Measurements from ENCODE around the gene TMC8. TPM values are rescaled to one million over a fixed set of nuclear protein-coding genes. Genes with fewer than 3 reads are reported as not detected.

TMC8 gene
- total and polyA plus RNA-seq, 2 donors (not counting 3 experiments of a cell fraction or from before 2014, with no cell fraction given): 0.07 to 1.3 TPM

DNA sequence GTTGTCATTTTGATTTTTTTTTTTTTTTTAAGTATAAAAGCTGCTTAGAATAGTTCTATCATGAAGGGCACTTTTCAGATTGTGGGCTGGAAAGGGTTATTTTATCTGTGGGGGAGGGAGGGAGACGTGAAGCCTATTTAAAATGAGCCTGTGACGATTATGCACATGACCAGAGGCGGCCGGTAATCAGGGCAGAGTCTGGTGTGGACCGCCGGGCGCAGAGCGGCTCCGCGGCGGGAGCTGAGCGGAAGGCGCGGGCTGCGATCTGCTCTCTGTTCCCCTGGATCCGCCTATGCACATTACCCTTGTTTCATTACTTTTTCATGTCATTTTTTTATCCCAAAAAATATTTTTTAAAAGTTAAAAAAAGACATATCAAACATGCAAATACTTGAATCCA lies 25.5 kb upstream of the TMC8 start:
- POLR2A ChIA-PET: interaction anchor here (0.6 to 0.7 kb wide), 2 partner anchors 9 to 36 kb away, joined by 3 to 4 read pairs; no protein-coding TSS in a partner anchor
- Histone ChIP-seq H3K4me2 (ENCODE audit: insufficient read depth, low read length) (no peak overlapping the region), H3K9ac (replicated peaks; ENCODE audit: extremely low read depth, insufficient read depth, low read length) (no peak overlapping the region), H3K9me1 (replicated peaks; ENCODE audit: control insufficient read depth, extremely low read depth, insufficient read depth, low read length) (no peaks in the 10 kb centered on the region), H3K4me3 (replicated peaks in 1 of 3; ENCODE audit: insufficient read depth in 1 of 3, low read depth in 1 of 3, low read length in 3 of 3) (no peak overlapping the region), H2AFZ (ENCODE audit: low read depth, low read length) (no peak overlapping the region), H3K79me2 (ENCODE audit: control insufficient read depth, insufficient read depth, low read length) (no peaks in the 10 kb centered on the region), H3K27ac (ENCODE audit: insufficient read depth, low read depth, low read length) (no peak overlapping the region), H4K20me1 (replicated peaks; ENCODE audit: control insufficient read depth, extremely low read depth, insufficient read depth, low read length) (no peaks in the 10 kb centered on the region), H3K9me3 (replicated peaks; ENCODE audit: control insufficient read depth, insufficient read depth, low read length) (no peaks in the 10 kb centered on the region), H3K36me3 (ENCODE audit: control insufficient read depth in 2 of 2, extremely low read depth in 1 of 2, insufficient read depth in 2 of 2, low read length in 2 of 2) (peaks cover 0 to 11% of the 10 kb centered on the region in 2 experiments), H3K4me1 (ENCODE audit: control insufficient read depth, extremely low read depth, insufficient read depth, low read length) (no peaks in the 10 kb centered on the region), H3K27me3 (ENCODE audit: control insufficient read depth in 2 of 2, insufficient read depth in 2 of 2, low read length in 2 of 2) (no peaks in the 10 kb centered on the region)
- CTCF ChIA-PET: interaction anchor here (1.0 kb wide), 2 partner anchors 20 kb away, joined by 3 to 5 read pairs; no protein-coding TSS in a partner anchor
- FAIRE-seq: no peak
- BruUV-seq (replicated peaks): no TSS peak
- no peak for TF ChIP-seq POLR2AphosphoS5 (IDR thresholded peaks at IDR 0.05; ENCODE audit: insufficient read depth, low read depth, low read length)
- TF ChIP-seq, protein P1, sequence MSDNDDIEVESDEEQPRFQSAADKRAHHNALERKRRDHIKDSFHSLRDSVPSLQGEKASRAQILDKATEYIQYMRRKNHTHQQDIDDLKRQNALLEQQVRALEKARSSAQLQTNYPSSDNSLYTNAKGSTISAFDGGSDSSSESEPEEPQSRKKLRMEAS (IDR thresholded peaks at IDR 0.05; ENCODE audit: insufficient read depth, insufficient read length): no peak
- TF ChIP-seq MYC (IDR thresholded peaks at IDR 0.05; ENCODE audit: low read depth, low read length): no peak
- TF ChIP-seq, protein P2, sequence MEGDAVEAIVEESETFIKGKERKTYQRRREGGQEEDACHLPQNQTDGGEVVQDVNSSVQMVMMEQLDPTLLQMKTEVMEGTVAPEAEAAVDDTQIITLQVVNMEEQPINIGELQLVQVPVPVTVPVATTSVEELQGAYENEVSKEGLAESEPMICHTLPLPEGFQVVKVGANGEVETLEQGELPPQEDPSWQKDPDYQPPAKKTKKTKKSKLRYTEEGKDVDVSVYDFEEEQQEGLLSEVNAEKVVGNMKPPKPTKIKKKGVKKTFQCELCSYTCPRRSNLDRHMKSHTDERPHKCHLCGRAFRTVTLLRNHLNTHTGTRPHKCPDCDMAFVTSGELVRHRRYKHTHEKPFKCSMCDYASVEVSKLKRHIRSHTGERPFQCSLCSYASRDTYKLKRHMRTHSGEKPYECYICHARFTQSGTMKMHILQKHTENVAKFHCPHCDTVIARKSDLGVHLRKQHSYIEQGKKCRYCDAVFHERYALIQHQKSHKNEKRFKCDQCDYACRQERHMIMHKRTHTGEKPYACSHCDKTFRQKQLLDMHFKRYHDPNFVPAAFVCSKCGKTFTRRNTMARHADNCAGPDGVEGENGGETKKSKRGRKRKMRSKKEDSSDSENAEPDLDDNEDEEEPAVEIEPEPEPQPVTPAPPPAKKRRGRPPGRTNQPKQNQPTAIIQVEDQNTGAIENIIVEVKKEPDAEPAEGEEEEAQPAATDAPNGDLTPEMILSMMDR (IDR thresholded peaks at IDR 0.05; ENCODE audit: extremely low read depth in 1 of 2, insufficient read depth in 1 of 2, low read depth in 1 of 2, low read length in 2 of 2): no peak
- no peak for TF ChIP-seq GATA2 (IDR thresholded peaks at IDR 0.05; ENCODE audit: insufficient read depth, insufficient read length, low read depth, low read length)
- no peak for TF ChIP-seq JUN (IDR thresholded peaks at IDR 0.05; ENCODE audit: borderline replicate concordance, insufficient read depth, insufficient read length, low read depth)
- no peak for TF ChIP-seq EZH2 (IDR thresholded peaks at IDR 0.05; ENCODE audit: borderline replicate concordance, low read depth, low read length, severe bottlenecking)
- no peak for TF ChIP-seq POLR2A (IDR thresholded peaks at IDR 0.05; ENCODE audit: low read depth, low read length)
- no peak for TF ChIP-seq FOS (IDR thresholded peaks at IDR 0.05; ENCODE audit: borderline replicate concordance, insufficient read depth, low read length)
- dilution Hi-C loops (cut with MboI; ENCODE audit: extremely low pct_ligation_motif_present, low sequenced_read_pairs) (no loop called here), intact Hi-C loops (cut with micrococcal nuclease) (no loop called here)
- DNase-seq (ENCODE audit: low read depth, low spot score): no peak
